Activated T-helper 2 cell treated with anti-CD3 and anti-CD28 coated beads, Interferon-gamma antibody, Interleukin-2, Interleukin-4, amounts not matched to agents 10 μg/mL and 5 μg/mL and 100 μg/mL, durations not matched to agents 14 hours and 24 hours and 36 hours (primary cell): Measurements from ENCODE around the gene ZFPM1. TPM values are rescaled to one million over a fixed set of nuclear protein-coding genes. Genes with fewer than 3 reads are reported as not detected.
"Not testable (repeated sequence)": the region's sequence is repeated elsewhere in the genome, so short reads cannot be mapped to it uniquely, and the experiment has no call there.

Experiments
- DNase-seq: peaks from one replicate; pipeline ENCODE4 v3.0.0; 2021; ENCODE audit warnings: low spot score
- H3K27ac Mint-ChIP-seq: one replicate; pipeline ENCODE4 v1.8.0; 2021; ENCODE audit warnings: mixed read lengths
- H3K27me3 Mint-ChIP-seq: one replicate; pipeline ENCODE4 v1.8.0; 2021; ENCODE audit warnings: low read depth, mixed read lengths
- H3K36me3 Mint-ChIP-seq: one replicate; pipeline ENCODE4 v1.8.0; 2021; ENCODE audit warnings: low read depth, mixed read lengths
- H3K4me1 Mint-ChIP-seq: one replicate; pipeline ENCODE4 v1.8.0; 2021; ENCODE audit warnings: low read depth, mixed read lengths
- H3K4me3 Mint-ChIP-seq: one replicate; pipeline ENCODE4 v1.8.0; 2021; ENCODE audit warnings: low read depth, mild to moderate bottlenecking, moderate library complexity, mixed read lengths
- H3K9me3 Mint-ChIP-seq: one replicate; pipeline ENCODE4 v1.8.0; 2021; ENCODE audit warnings: mixed read lengths
- intact Hi-C: fragments of 100-400 bp; cut with micrococcal nuclease; formaldehyde crosslinking; loops from one replicate; pipeline ENCODE4 v1.15.1; 2023
- total RNA-seq: library from RNA; stranded (reverse); gene quantifications from 2 replicates; pipeline ENCODE4 v1.2.3, GENCODE V29; 2022

Gene ZFPM1
- total RNA-seq, 1 donor from 2014 or later = 14.5 TPM

- no peak overlapping the region for H3K27ac Mint-ChIP-seq
- DNase-seq = no peak
- no peak overlapping the region for H3K4me3 Mint-ChIP-seq
- H3K36me3 Mint-ChIP-seq = no peaks in the 10 kb centered on the region
- intact Hi-C loops = no loop called here
- H3K9me3 Mint-ChIP-seq = no peaks in the 10 kb centered on the region
- no peaks in the 10 kb centered on the region for H3K27me3 Mint-ChIP-seq
- no peaks in the 10 kb centered on the region for H3K4me1 Mint-ChIP-seq
Measured at GRCh38 chr16:88511060-88511459, 58.0 kb downstream of the ZFPM1 start.

- no peaks in the 10 kb centered on the region for H3K36me3 Mint-ChIP-seq
- no peaks in the 10 kb centered on the region for H3K4me1 Mint-ChIP-seq
- no peaks in the 10 kb centered on the region for H3K27me3 Mint-ChIP-seq
- no peak overlapping the region for H3K27ac Mint-ChIP-seq
- intact Hi-C loops = no loop called here
- no peaks in the 10 kb centered on the region for H3K9me3 Mint-ChIP-seq
- no peak overlapping the region for H3K4me3 Mint-ChIP-seq
- no peak for DNase-seq
Measured at GRCh38 chr16:88511906-88512305, 58.8 kb downstream of the ZFPM1 start.

GRCh38 chr16:88512728-88513696 lies 59.9 kb downstream of the ZFPM1 start:
- Mint-ChIP-seq H3K4me1 (no peaks in the 10 kb centered on the region), H3K9me3 (no peaks in the 10 kb centered on the region), H3K36me3 (no peaks in the 10 kb centered on the region), H3K27ac (no peak overlapping the region), H3K4me3 (no peak overlapping the region), H3K27me3 (no peaks in the 10 kb centered on the region)
- intact Hi-C loops = no loop called here
- no peak for DNase-seq

- peaks cover 3% of the 10 kb centered on the region for H3K36me3 Mint-ChIP-seq
- no peak overlapping the region for H3K27ac Mint-ChIP-seq
- intact Hi-C loops = no loop called here
- H3K9me3 Mint-ChIP-seq = peaks cover 9% of the 10 kb centered on the region
- H3K27me3 Mint-ChIP-seq = no peaks in the 10 kb centered on the region
- no peak for DNase-seq
- H3K4me3 Mint-ChIP-seq = no peak overlapping the region
- no peaks in the 10 kb centered on the region for H3K4me1 Mint-ChIP-seq
Measured at GRCh38 chr16:88514070-88514469, 61.0 kb downstream of the ZFPM1 start.

GRCh38 chr16:88514526-88515232 lies 61.6 kb downstream of the ZFPM1 start:
- Mint-ChIP-seq H3K4me3 (no peak overlapping the region), H3K27me3 (no peaks in the 10 kb centered on the region), H3K4me1 (no peaks in the 10 kb centered on the region), H3K27ac (no peak overlapping the region), H3K9me3 (peaks cover 11% of the 10 kb centered on the region), H3K36me3 (peaks cover 3% of the 10 kb centered on the region)
- no peak for DNase-seq
- intact Hi-C loops = no loop called here

GRCh38 chr16:88515371-88515770 lies 62.3 kb downstream of the ZFPM1 start:
- H3K4me1 Mint-ChIP-seq = no peaks in the 10 kb centered on the region
- H3K27ac Mint-ChIP-seq = no peak overlapping the region

GRCh38 chr16:88515925-88516594 lies 63.0 kb downstream of the ZFPM1 start:
- peaks cover 3% of the 10 kb centered on the region for H3K36me3 Mint-ChIP-seq
- no peak overlapping the region for H3K4me3 Mint-ChIP-seq
- no peaks in the 10 kb centered on the region for H3K4me1 Mint-ChIP-seq
- H3K27ac Mint-ChIP-seq = no peak overlapping the region
- intact Hi-C loops = no loop called here
- no peaks in the 10 kb centered on the region for H3K27me3 Mint-ChIP-seq
- peaks cover 17% of the 10 kb centered on the region for H3K9me3 Mint-ChIP-seq
- no peak for DNase-seq

More at GRCh38 chr16:88515371-88515770, 62.3 kb downstream of the ZFPM1 start:
- no peak for DNase-seq
- no peaks in the 10 kb centered on the region for H3K27me3 Mint-ChIP-seq
- peaks cover 3% of the 10 kb centered on the region for H3K36me3 Mint-ChIP-seq
- no peak overlapping the region for H3K4me3 Mint-ChIP-seq
- intact Hi-C loops = no loop called here
- peaks cover 17% of the 10 kb centered on the region for H3K9me3 Mint-ChIP-seq

- H3K9me3 Mint-ChIP-seq = peaks cover 17% of the 10 kb centered on the region
- no peak overlapping the region for H3K4me3 Mint-ChIP-seq
- DNase-seq = no peak
- intact Hi-C loops = no loop called here
- no peaks in the 10 kb centered on the region for H3K27me3 Mint-ChIP-seq
- H3K36me3 Mint-ChIP-seq = peaks cover 3% of the 10 kb centered on the region
- H3K4me1 Mint-ChIP-seq = no peaks in the 10 kb centered on the region
- H3K27ac Mint-ChIP-seq = no peak overlapping the region
Measured at GRCh38 chr16:88516601-88517061, 63.6 kb downstream of the ZFPM1 start.

GRCh38 chr16:88517208-88517774 lies 64.2 kb downstream of the ZFPM1 start:
- intact Hi-C loops, H3K27me3 Mint-ChIP-seq, H3K4me3 Mint-ChIP-seq, DNase-seq, H3K4me1 Mint-ChIP-seq, H3K36me3 Mint-ChIP-seq, H3K27ac Mint-ChIP-seq: not testable (repeated sequence)
- H3K9me3 Mint-ChIP-seq = peaks cover 17% of the 10 kb centered on the region

GRCh38 chr16:88518411-88519111 lies 65.5 kb downstream of the ZFPM1 start:
- intact Hi-C loops, H3K27ac Mint-ChIP-seq, DNase-seq, H3K27me3 Mint-ChIP-seq, H3K4me1 Mint-ChIP-seq, H3K4me3 Mint-ChIP-seq, H3K36me3 Mint-ChIP-seq: not testable (repeated sequence)
- H3K9me3 Mint-ChIP-seq = peaks cover 17% of the 10 kb centered on the region

GRCh38 chr16:88519240-88519639 lies 66.2 kb downstream of the ZFPM1 start:
- DNase-seq = no peak
- Mint-ChIP-seq H3K9me3 (peaks cover 17% of the 10 kb centered on the region), H3K4me3 (no peak overlapping the region), H3K4me1 (no peaks in the 10 kb centered on the region), H3K27ac (no peak overlapping the region), H3K36me3 (peaks cover 3% of the 10 kb centered on the region), H3K27me3 (no peaks in the 10 kb centered on the region)
- intact Hi-C loops = no loop called here
